PC-3 (cell line): Measurements from ENCODE around the gene CLP1. TPM values are rescaled to one million over a fixed set of nuclear protein-coding genes. Genes with fewer than 3 reads are reported as not detected.

Experiments used
- ATAC-seq: fragments of 200-7000 bp; cut with Tn5 transposase; 2 replicates; pipeline ENCODE4 v1.9.1; 2020; ENCODE audit warnings: mild to moderate bottlenecking, moderate library complexity
- BruUV-seq: library from RNA; stranded (reverse); fragments of 400-500 nt; replicated peaks from 2 replicates; lab custom pipeline; 2021; lab: Mats Ljungman, UMichigan
- CTCF ChIA-PET: fragments of 300-600 bp; sonication (Branson Sonifier 250); formaldehyde crosslinking; loops from one replicate; lab custom pipeline; 2022; ENCODE audit warnings: antibody characterized with exemption; lab: Charles Lee
- POLR2A ChIA-PET: fragments of 300-600 bp; sonication (Branson Sonifier 250); formaldehyde crosslinking; loops from one replicate; lab custom pipeline; 2022; ENCODE audit warnings: antibody characterized with exemption; ENCODE audit not compliant: unreplicated experiment; lab: Charles Lee
- DNase-seq: peaks from one replicate; pipeline ENCODE4 v3.0.0-alpha.2; 2015
- H2AFZ ChIP-seq: fragments of 300-600 bp; sonication (generic); 2 replicates; pipeline ENCODE4 v1.6.0; 2016; ENCODE audit warnings: antibody characterized with exemption, low read length
- H3F3A ChIP-seq: fragments of 300-600 bp; sonication (generic); one replicate; pipeline ENCODE4 v1.6.0; 2017; ENCODE audit warnings: antibody characterized with exemption, low read length, control low read depth, mild to moderate bottlenecking; ENCODE audit not compliant: unreplicated experiment
- H3K27ac ChIP-seq: fragments of 300-600 bp; sonication (generic); 2 replicates; pipeline ENCODE4 v1.5.1; 2016; ENCODE audit warnings: mild to moderate bottlenecking, low read length
- H3K27me3 ChIP-seq: fragments of 300-600 bp; sonication (generic); 2 replicates; pipeline ENCODE4 v1.6.1; 2016; ENCODE audit warnings: low read length, mixed read lengths
- H3K36me3 ChIP-seq: fragments of 300-600 bp; sonication (generic); 2 replicates; pipeline ENCODE4 v1.6.1; 2016; ENCODE audit warnings: low read depth, mixed run types, low read length, mixed read lengths
- H3K4me1 ChIP-seq: fragments of 300-600 bp; sonication (generic); 2 replicates; pipeline ENCODE4 v1.5.1; 2016; ENCODE audit warnings: low read length; ENCODE audit not compliant: insufficient read depth
- H3K4me2 ChIP-seq: fragments of 300-600 bp; sonication (generic); 2 replicates; pipeline ENCODE4 v1.6.0; 2016; ENCODE audit warnings: low read length
- H3K4me3 ChIP-seq: fragments of 300-600 bp; sonication (generic); 2 replicates; pipeline ENCODE4 v1.5.1; 2016; ENCODE audit warnings: mild to moderate bottlenecking, low read length, mixed read lengths
- H3K79me2 ChIP-seq: fragments of 300-600 bp; sonication (generic); 2 replicates; pipeline ENCODE4 v1.6.1; 2017; ENCODE audit warnings: low read length, mixed read lengths
- H3K9ac ChIP-seq: fragments of 300-600 bp; sonication (generic); 2 replicates; pipeline ENCODE4 v1.6.0; 2016; ENCODE audit warnings: mild to moderate bottlenecking, low read length
- H3K9me2 ChIP-seq: fragments of 300-600 bp; sonication (generic); replicated peaks from 2 replicates; pipeline ENCODE4 v1.6.1; 2016; ENCODE audit warnings: mixed run types, low read length, mixed read lengths
- H3K9me3 ChIP-seq: fragments of 300-600 bp; sonication (generic); 2 replicates; pipeline ENCODE4 v1.6.1; 2016; ENCODE audit warnings: low read length, mixed read lengths
- H4K20me1 ChIP-seq: fragments of 300-600 bp; sonication (generic); 2 replicates; pipeline ENCODE4 v1.6.1; 2016; ENCODE audit warnings: low read length, mixed read lengths
- EZH2 ChIP-seq: fragments of 300-600 bp; sonication (generic); IDR thresholded peaks from one replicate; pipeline ENCODE4 v1.6.1; 2017; ENCODE audit warnings: antibody characterized with exemption, mild to moderate bottlenecking, low read length; ENCODE audit not compliant: unreplicated experiment
- EZH2phosphoT487 ChIP-seq: fragments of 300-600 bp; sonication (generic); IDR thresholded peaks from 2 replicates; pipeline ENCODE4 v1.6.1; 2018; ENCODE audit warnings: mild to moderate bottlenecking, antibody characterized with exemption, low read length, borderline replicate concordance
- intact Hi-C: fragments of 100-400 bp; cut with micrococcal nuclease; formaldehyde crosslinking; loops from 2 replicates; pipeline ENCODE4 v1.9.0; 2023
- total RNA-seq: library from RNA; depleted of rRNA; stranded (reverse); fragments of >200 nt; gene quantifications from 2 replicates; pipeline ENCODE4 v1.2.3, GENCODE V29; 2014
- TF ChIP-seq, protein P1 (sequence below): fragments of 300-600 bp; sonication (generic); conservative IDR thresholded peaks from 2 replicates; pipeline ENCODE4 v1.5.1; 2017; ENCODE audit warnings: antibody characterized with exemption, low read depth, mild to moderate bottlenecking, low read length

The CLP1 gene
- total RNA-seq, 1 experiment from 2014 or later, result 28.4 TPM

DNA sequence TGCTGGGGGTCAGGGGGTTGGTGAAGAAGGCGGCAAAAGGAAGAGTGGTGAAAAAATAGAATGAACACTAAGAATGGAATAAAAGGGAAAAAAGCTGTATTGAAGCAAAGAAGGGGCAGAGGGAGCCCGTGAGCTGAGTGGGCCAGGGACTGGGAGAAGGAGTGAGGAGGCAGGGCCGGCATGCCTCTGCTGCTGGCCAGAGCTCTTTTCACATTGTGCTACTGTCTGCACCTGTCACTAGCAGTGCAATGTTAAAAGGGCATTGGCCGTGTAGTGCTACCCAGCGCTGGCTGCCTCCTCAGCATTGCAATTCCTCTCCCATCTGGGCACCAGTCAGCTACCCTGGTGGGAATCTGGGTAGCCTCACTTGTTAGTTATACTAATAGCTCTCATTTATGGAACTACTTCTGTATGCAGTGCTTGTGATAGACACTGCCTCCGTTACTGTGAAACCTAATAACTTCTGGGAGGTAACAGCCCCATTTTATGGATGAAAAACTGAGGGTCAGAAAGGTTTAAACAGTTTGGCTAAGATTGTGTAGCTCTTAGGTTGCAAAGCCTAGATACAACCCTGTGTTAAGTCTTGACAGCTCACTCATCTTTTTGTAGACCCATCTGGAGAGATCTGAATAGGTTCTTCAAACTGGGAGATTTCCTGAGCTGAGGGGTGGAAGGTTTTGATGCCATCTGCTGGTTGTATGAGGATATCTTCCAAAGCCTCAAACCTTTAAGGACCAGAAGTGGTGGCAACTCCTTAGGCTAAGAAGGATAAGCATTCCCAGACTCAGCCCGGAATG lies 16.4 kb upstream of the CLP1 start:
- POLR2A ChIA-PET, result interaction anchor here (0.6 kb wide), 1 partner anchor 91 kb away, joined by 3 read pairs; no protein-coding TSS in a partner anchor
- H3K36me3 ChIP-seq, result no peaks in the 10 kb centered on the region
- no peak for TF ChIP-seq EZH2phosphoT487
- TF ChIP-seq, protein P1, sequence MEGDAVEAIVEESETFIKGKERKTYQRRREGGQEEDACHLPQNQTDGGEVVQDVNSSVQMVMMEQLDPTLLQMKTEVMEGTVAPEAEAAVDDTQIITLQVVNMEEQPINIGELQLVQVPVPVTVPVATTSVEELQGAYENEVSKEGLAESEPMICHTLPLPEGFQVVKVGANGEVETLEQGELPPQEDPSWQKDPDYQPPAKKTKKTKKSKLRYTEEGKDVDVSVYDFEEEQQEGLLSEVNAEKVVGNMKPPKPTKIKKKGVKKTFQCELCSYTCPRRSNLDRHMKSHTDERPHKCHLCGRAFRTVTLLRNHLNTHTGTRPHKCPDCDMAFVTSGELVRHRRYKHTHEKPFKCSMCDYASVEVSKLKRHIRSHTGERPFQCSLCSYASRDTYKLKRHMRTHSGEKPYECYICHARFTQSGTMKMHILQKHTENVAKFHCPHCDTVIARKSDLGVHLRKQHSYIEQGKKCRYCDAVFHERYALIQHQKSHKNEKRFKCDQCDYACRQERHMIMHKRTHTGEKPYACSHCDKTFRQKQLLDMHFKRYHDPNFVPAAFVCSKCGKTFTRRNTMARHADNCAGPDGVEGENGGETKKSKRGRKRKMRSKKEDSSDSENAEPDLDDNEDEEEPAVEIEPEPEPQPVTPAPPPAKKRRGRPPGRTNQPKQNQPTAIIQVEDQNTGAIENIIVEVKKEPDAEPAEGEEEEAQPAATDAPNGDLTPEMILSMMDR, result peak; percentile 81
- no peak overlapping the region for H3K9ac ChIP-seq
- peaks cover 14% of the 10 kb centered on the region for H3K4me1 ChIP-seq
- ATAC-seq (peak; percentile 26; the same call in 1 of the 2 replicates), DNase-seq (peak; percentile 76)
- H3K9me3 ChIP-seq, result no peaks in the 10 kb centered on the region
- no peak overlapping the region for H3K4me2 ChIP-seq
- no peak overlapping the region for H3K4me3 ChIP-seq
- CTCF ChIA-PET, result interaction anchor here (0.5 to 2.8 kb wide), 6 partner anchors 15 to 296 kb away, joined by 3 to 16 read pairs (median 6); partner anchors contain the start of gene UBE2L6
- no TSS peak for BruUV-seq
- H3F3A ChIP-seq, result no peaks in the 10 kb centered on the region
- no peaks in the 10 kb centered on the region for H3K9me2 ChIP-seq
- intact Hi-C loops, result loop anchor here (1.0 to 2.0 kb wide), 3 partner anchors 73 to 296 kb away; partner anchors contain the start of gene TIMM10
- no peaks in the 10 kb centered on the region for H3K27me3 ChIP-seq
- no peaks in the 10 kb centered on the region for H4K20me1 ChIP-seq
- no peak overlapping the region for H3K27ac ChIP-seq
- H2AFZ ChIP-seq, result no peak overlapping the region
- H3K79me2 ChIP-seq, result peaks cover 27% of the 10 kb centered on the region

DNA sequence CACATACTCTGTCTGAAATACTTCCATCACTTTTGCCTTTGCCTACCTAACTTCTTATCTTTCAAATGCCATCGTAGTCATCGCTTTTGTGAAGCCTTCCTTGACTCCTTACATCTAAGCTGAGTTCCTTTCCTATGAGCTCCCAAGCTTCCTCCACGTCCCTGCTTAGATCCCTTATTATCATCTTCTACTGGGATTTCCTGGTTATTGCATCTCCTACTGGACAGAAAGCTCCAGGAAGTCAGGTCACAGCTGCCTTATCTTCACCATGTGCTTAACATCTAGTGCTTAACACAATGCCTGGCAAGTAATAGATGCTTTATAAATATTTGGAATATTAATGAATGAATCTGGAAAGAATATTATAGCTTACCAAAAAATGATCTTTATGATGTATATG lies 13.8 kb upstream of the CLP1 start:
- H3F3A ChIP-seq, result no peaks in the 10 kb centered on the region
- H3K27me3 ChIP-seq, result peaks cover 24% of the 10 kb centered on the region
- ChIA-PET CTCF (interaction anchor here (1.2 to 1.6 kb wide), 2 partner anchors 76 to 113 kb away, joined by 4 to 23 read pairs; partner anchors contain the start of gene UBE2L6), POLR2A (interaction anchor here (0.7 kb wide), 1 partner anchor 319 kb away, joined by 3 read pairs; the partner anchor contains the start of gene TNKS1BP1)
- peaks cover 18% of the 10 kb centered on the region for H3K4me1 ChIP-seq
- H3K79me2 ChIP-seq, result peaks cover 21% of the 10 kb centered on the region
- H3K9me2 ChIP-seq, result no peaks in the 10 kb centered on the region
- TF ChIP-seq EZH2phosphoT487 (no peak), EZH2 (no peak)
- TF ChIP-seq, protein P1, result peak; percentile 30; the same call in 1 of the 2 replicates
- no peaks in the 10 kb centered on the region for H3K36me3 ChIP-seq
- no TSS peak for BruUV-seq
- no peak overlapping the region for H3K27ac ChIP-seq
- no peak overlapping the region for H3K9ac ChIP-seq
- DNase-seq (no peak), ATAC-seq (no peak)
- no peaks in the 10 kb centered on the region for H4K20me1 ChIP-seq
- no peak overlapping the region for H2AFZ ChIP-seq
- intact Hi-C loops, result loop anchor here (1.0 to 2.0 kb wide), 2 partner anchors 113 to 187 kb away; no protein-coding TSS in a partner anchor
- H3K4me3 ChIP-seq, result no peak overlapping the region
- H3K9me3 ChIP-seq, result no peaks in the 10 kb centered on the region
- H3K4me2 ChIP-seq, result no peak overlapping the region
